Panc1 (cell line): ENCODE data around the gene SYT17. TPM values are rescaled to one million over a fixed set of nuclear protein-coding genes. Genes with fewer than 3 reads are reported as not detected.

Experiments used
- ATAC-seq: fragments of 200-7000 bp; cut with Tn5 transposase; 2 replicates; pipeline ENCODE4 v1.9.1; 2020; ENCODE audit warnings: mild to moderate bottlenecking, moderate library complexity
- BruUV-seq: library from RNA; stranded (reverse); fragments of 400-500 nt; replicated peaks from 2 replicates; lab custom pipeline; 2021; lab: Mats Ljungman, UMichigan
- CTCF ChIA-PET: fragments of 300-600 bp; sonication (Branson Sonifier 250); formaldehyde crosslinking; loops from one replicate; lab custom pipeline; 2022; ENCODE audit warnings: antibody characterized with exemption; lab: Charles Lee
- POLR2A ChIA-PET: fragments of 300-600 bp; sonication (Branson Sonifier 250); formaldehyde crosslinking; loops from one replicate; lab custom pipeline; 2022; ENCODE audit warnings: antibody characterized with exemption; lab: Charles Lee
- DNase-seq: peaks from one replicate; pipeline ENCODE4 v3.0.0-alpha.2; 2010; ENCODE audit warnings: low read depth, low spot score
- H3K27ac ChIP-seq: 2 replicates; pipeline ENCODE4 v1.5.1; 2011; ENCODE audit warnings: mild to moderate bottlenecking, low read length, inconsistent platforms
- H3K27me3 ChIP-seq: fragments of 200-500 bp; sonication (Bioruptor generic); 2 replicates; pipeline ENCODE4 v1.6.0; 2014; ENCODE audit warnings: low read length, inconsistent platforms; ENCODE audit not compliant: control insufficient read depth, insufficient read depth
- H3K36me3 ChIP-seq: fragments of 200-500 bp; sonication (Bioruptor generic); 2 replicates; pipeline ENCODE4 v1.5.1; 2014; ENCODE audit warnings: inconsistent platforms, mild to moderate bottlenecking, low read length, moderate library complexity; ENCODE audit not compliant: control insufficient read depth, insufficient read depth
- H3K4me1 ChIP-seq: 2 replicates; pipeline ENCODE4 v1.5.1; 2011; ENCODE audit warnings: inconsistent platforms, mild to moderate bottlenecking, low read length, moderate library complexity; ENCODE audit not compliant: control insufficient read depth, insufficient read depth
- H3K4me3 ChIP-seq, 2 experiments: 2 replicates each; pipeline ENCODE4 v1.5.1; 2011 to 2012; ENCODE audit warnings: low read depth in 2 of 2, low read length in 2 of 2, mild to moderate bottlenecking in 2 of 2, inconsistent platforms in 1 of 2, moderate library complexity in 1 of 2
- H3K9me3 ChIP-seq: fragments of 200-500 bp; sonication (Bioruptor generic); 2 replicates; pipeline ENCODE4 v1.5.1; 2014; ENCODE audit warnings: low read depth, mild to moderate bottlenecking, inconsistent platforms, low read length, moderate library complexity; ENCODE audit not compliant: control insufficient read depth, insufficient read depth
- CTCF ChIP-seq: fragments of 450-650 bp; IDR thresholded peaks from 2 replicates; pipeline ENCODE4 v1.5.1; 2017; ENCODE audit warnings: mild to moderate bottlenecking
- POLR2AphosphoS5 ChIP-seq: IDR thresholded peaks from 2 replicates; pipeline ENCODE4 v1.6.1; 2012; ENCODE audit warnings: mild to moderate bottlenecking, low read depth, low read length, moderate library complexity
- REST ChIP-seq, 2 experiments: IDR thresholded peaks; 2 replicates each; pipeline ENCODE4 v1.6.1; 2011 to 2012; ENCODE audit warnings: low read depth in 2 of 2, control low read depth in 1 of 2, low read length in 1 of 2, mild to moderate bottlenecking in 1 of 2, moderate library complexity in 1 of 2; ENCODE audit not compliant: insufficient read depth in 1 of 2
- SIN3A ChIP-seq: IDR thresholded peaks from 2 replicates; pipeline ENCODE4 v1.6.1; 2012; ENCODE audit warnings: low read depth, mild to moderate bottlenecking, low read length, moderate library complexity, borderline replicate concordance; ENCODE audit not compliant: insufficient read depth
- TCF7L2 ChIP-seq: IDR thresholded peaks from 2 replicates; pipeline ENCODE4 v1.6.1; 2011; ENCODE audit warnings: mild to moderate bottlenecking, low read depth, low read length, inconsistent platforms
- in situ Hi-C: cut with HindIII; loops from 2 replicates; pipeline ENCODE4 v1.10.0; 2016; ENCODE audit warnings: low sequenced_read_pairs, low pct_unique_long_range_greater_than_20kb
- intact Hi-C: fragments of 100-400 bp; cut with micrococcal nuclease; formaldehyde crosslinking; loops from one replicate; pipeline ENCODE4 v1.10.0; 2022; ENCODE audit not compliant: unreplicated experiment
- total RNA-seq: library from RNA; stranded (reverse); gene quantifications from one replicate; pipeline ENCODE4 v1.2.1, GENCODE V29; 2021; ENCODE audit not compliant: unreplicated experiment

The SYT17 gene
- total RNA-seq, 1 experiment from 2014 or later: 5.4 TPM

DNA sequence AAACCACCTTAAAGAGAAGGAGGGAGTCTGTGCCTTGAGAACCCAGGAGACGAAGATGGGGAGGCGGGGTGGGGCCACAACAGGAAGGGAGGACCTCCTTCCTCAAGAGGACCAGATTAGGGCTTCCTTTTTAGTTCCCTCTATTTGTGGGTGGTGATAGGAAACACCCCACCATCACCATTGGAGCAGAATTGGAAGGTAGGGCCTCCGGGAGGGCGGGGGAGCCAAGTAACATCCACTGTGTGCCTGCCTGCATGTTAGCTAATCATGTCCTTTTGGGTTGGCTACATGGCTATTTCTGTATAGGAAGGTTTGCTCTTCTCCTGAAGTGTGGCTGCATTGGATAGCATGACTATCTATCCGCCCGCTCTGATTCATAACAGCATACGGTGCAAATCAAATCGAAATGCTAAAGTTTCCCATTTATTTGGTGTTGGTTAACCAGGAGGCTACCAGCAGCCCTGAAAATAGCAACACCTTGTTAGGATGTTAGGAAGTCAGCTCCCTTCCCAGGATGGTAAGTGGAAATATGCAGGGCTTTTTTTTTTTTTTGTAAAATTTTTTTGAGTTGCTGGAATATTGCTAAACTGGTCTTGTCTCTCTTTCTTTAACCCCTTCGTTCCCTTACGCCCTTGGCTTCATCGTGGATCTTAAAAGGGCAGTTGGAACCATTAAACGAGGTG is 4.2 kb downstream of the SYT17 start:
- ATAC-seq: no peak
- no TSS peak for BruUV-seq
- ChIA-PET CTCF (no interaction called here), POLR2A (no interaction called here)
- TF ChIP-seq SIN3A (no peak), TCF7L2 (no peak), REST (IDR thresholded peaks at IDR 0.05; ENCODE audit: insufficient read depth in 1 of 2, low read depth in 2 of 2, low read length in 1 of 2) (no peak), POLR2AphosphoS5 (no peak), CTCF (no peak)
- intact Hi-C loops (no loop called here), in situ Hi-C loops (no loop called here)
- H3K9me3 ChIP-seq: no peaks in the 10 kb centered on the region
- 0 out of 2 replicates have a peak, but pooled peaks cover 8% of the 10 kb centered on the region for H3K4me1 ChIP-seq
- no peak for DNase-seq
- no peak overlapping the region for H3K27ac ChIP-seq
- H3K4me3 ChIP-seq: no peak overlapping the region
- no peaks in the 10 kb centered on the region for H3K36me3 ChIP-seq
- H3K27me3 ChIP-seq: no peaks in the 10 kb centered on the region; the same call in none of the 2 replicates

GRCh38 chr16:19173059-19173458 is 5.0 kb downstream of the SYT17 start:
- ChIA-PET POLR2A (no interaction called here), CTCF (no interaction called here)
- in situ Hi-C loops (no loop called here), intact Hi-C loops (no loop called here)
- TF ChIP-seq CTCF (no peak), POLR2AphosphoS5 (no peak), SIN3A (no peak), REST (IDR thresholded peaks at IDR 0.05; ENCODE audit: insufficient read depth in 1 of 2, low read depth in 2 of 2, low read length in 1 of 2) (no peak), TCF7L2 (no peak)
- Histone ChIP-seq H3K4me3 (no peak overlapping the region), H3K4me1 (0 out of 2 replicates have a peak, but pooled peaks cover 6% of the 10 kb centered on the region), H3K9me3 (no peaks in the 10 kb centered on the region), H3K36me3 (no peaks in the 10 kb centered on the region), H3K27ac (no peak overlapping the region), H3K27me3 (no peaks in the 10 kb centered on the region; the same call in none of the 2 replicates)
- no TSS peak for BruUV-seq
- DNase-seq (no peak), ATAC-seq (no peak)
